Measurements from ENCODE around the gene PCARE.

GRCh38 chr2:29024882-29025430, 49.4 kb downstream of the PCARE start:
- TF ChIP-seq REST (IDR thresholded peaks at IDR 0.05; ENCODE audit: insufficient replicate concordance, low read depth) (no peak), CTCF (IDR thresholded peaks at IDR 0.05; ENCODE audit: insufficient read depth, low read length) (no peak), POLR2AphosphoS5 (IDR thresholded peaks at IDR 0.05; ENCODE audit: low read depth) (no peak)

Measured in HL-60 (cell line).